ENCODE results near the gene NCF4.

DNA sequence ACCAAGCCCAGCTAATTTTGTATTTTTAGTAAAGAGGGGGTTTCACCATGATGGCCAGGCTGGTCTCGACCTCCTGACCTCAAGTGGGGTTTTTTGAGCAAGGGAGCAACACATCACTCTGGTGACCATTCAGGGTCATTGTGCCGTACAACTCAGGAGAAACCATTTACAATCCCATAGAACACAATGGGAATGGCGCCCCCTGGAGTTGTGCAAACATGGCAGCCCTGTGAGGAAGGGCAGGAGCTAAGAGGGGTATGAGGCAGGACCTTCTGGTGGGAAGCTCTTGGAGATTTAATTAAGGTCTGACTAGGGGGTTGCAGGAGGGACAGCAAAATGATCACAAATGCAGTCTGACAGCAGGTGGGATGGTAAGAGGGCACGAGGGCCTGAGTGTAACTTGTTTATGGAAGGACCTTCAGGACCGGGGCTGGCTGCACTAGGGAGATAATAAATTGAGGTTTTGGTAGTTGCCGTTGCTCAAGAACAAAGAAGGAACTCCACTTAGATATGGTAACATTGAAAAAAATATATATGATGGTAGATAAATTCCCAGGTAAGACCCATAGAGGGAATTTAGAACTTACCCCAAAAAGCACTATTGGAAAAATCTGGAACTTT, 43.6 kb downstream of the NCF4 start:
- no peak for TF ChIP-seq POLR2A (IDR thresholded peaks at IDR 0.05)
- TF ChIP-seq, protein P1, sequence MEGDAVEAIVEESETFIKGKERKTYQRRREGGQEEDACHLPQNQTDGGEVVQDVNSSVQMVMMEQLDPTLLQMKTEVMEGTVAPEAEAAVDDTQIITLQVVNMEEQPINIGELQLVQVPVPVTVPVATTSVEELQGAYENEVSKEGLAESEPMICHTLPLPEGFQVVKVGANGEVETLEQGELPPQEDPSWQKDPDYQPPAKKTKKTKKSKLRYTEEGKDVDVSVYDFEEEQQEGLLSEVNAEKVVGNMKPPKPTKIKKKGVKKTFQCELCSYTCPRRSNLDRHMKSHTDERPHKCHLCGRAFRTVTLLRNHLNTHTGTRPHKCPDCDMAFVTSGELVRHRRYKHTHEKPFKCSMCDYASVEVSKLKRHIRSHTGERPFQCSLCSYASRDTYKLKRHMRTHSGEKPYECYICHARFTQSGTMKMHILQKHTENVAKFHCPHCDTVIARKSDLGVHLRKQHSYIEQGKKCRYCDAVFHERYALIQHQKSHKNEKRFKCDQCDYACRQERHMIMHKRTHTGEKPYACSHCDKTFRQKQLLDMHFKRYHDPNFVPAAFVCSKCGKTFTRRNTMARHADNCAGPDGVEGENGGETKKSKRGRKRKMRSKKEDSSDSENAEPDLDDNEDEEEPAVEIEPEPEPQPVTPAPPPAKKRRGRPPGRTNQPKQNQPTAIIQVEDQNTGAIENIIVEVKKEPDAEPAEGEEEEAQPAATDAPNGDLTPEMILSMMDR (IDR thresholded peaks at IDR 0.05) = no peak
